Adrenal gland (tissue), 12 donors: ENCODE results near the gene ATG10. TPM values are rescaled to one million over a fixed set of nuclear protein-coding genes. Genes with fewer than 3 reads are reported as not detected.

ENCODE experiments used
- DNase-seq, 7 donors: peaks; one replicate each; pipeline ENCODE4 v3.0.0-alpha.2; 2019 to 2020
- H3K27ac ChIP-seq, 5 donors: fragments of 200-600 bp; sonication (generic) in 4 of 5; 1 replicate in 3 of 5; 2 replicates in 2 of 5; pipeline versions ENCODE4 v1.5.1 to v1.8.0; 2016 to 2020; ENCODE audit warnings: mild to moderate bottlenecking in 1 of 5
- H3K27me3 ChIP-seq: fragments of 200-600 bp; 2 replicates; pipeline ENCODE4 v1.8.0; 2021
- H3K36me3 ChIP-seq, 2 donors: fragments of 200-600 bp; replicated peaks in 1 of 2; 1 replicate in 1 of 2; 2 replicates in 1 of 2; pipeline versions ENCODE4 v1.5.1 to v1.8.0; 2018 to 2022
- H3K4me1 ChIP-seq, 2 donors: fragments of 200-600 bp; replicated peaks in 1 of 2; 1 replicate in 1 of 2; 2 replicates in 1 of 2; pipeline versions ENCODE4 v1.5.1 to v1.8.0; 2018 to 2021
- H3K4me3 ChIP-seq, 4 donors: fragments of 200-600 bp; sonication (generic) in 3 of 4; one replicate each; pipeline ENCODE4 v1.5.1; 2016 to 2018
- H3K9me3 ChIP-seq, 3 donors: fragments of 200-600 bp; sonication (generic) in 1 of 3; replicated peaks in 1 of 3; 1 replicate in 2 of 3; 2 replicates in 1 of 3; pipeline versions ENCODE4 v1.5.1 to v1.8.0; 2016 to 2021
- POLR2A ChIP-seq, 2 donors: fragments of 450-650 bp; IDR thresholded peaks; one replicate each; pipeline ENCODE4 v1.6.1; 2017; ENCODE audit warnings: antibody characterized with exemption in 2 of 2, mild to moderate bottlenecking in 2 of 2, moderate library complexity in 1 of 2
- WGBS, 4 donors: extraction: QIAGEN DNeasy Blood & Tissue Kit in 2 of 4; methylation state at CpG; one replicate each; pipeline versions ENCODE4 v1.1.5 to v1.1.7; 2013 to 2017; 5-methylcytosine and 5-hydroxymethylcytosine counted together
- intact Hi-C, 2 donors: fragments of 100-400 bp; cut with DNase I; formaldehyde crosslinking; loops; one replicate each; pipeline versions ENCODE4 v1.14.1 to v1.15.0; 2022 to 2023
- polyA plus RNA-seq, 3 donors: library from polyadenylated mRNA; stranded (reverse); fragments of 200-250 nt in 2 of 3; fragments of 350-450 nt in 1 of 3; fragmentation: Illumina TruSeq in 1 of 3; extraction: RNeasy Lipid Tissue Mini Kit (QIAGEN cat#74804) in 1 of 3; gene quantifications; one replicate each; pipeline ENCODE4 v1.2.3, GENCODE V29; 2013 to 2014
- total RNA-seq, 9 donors: library from RNA; depleted of rRNA in 4 of 9; stranded (reverse); fragments of >200 nt in 4 of 9; fragments of 120-200 nt in 1 of 9; fragmentation: NEBNext Ultra II Directional in 1 of 9; extraction: Animal tissue kit (Norgen Biotek cat#: 25700) in 1 of 9; gene quantifications; one replicate each; pipeline versions ENCODE4 v1.1.0 to v1.2.4, GENCODE V29; 2013 to 2023
- TF ChIP-seq, protein P1 (sequence below), 6 experiments: fragments of 450-650 bp in 4 of 6; fragments of 200-600 bp in 2 of 6; sonication (generic) in 1 of 6; IDR thresholded peaks; 1 replicate in 5 of 6; 2 replicates in 1 of 6; pipeline versions ENCODE4 v1.5.1 to v1.8.0; 2016 to 2021; ENCODE audit warnings: antibody characterized with exemption in 6 of 6, mild to moderate bottlenecking in 2 of 6, moderate library complexity in 1 of 6
- donor health status: healthy with polysubstance abuse.
- donor health status: Bipolar disorder and iron deficiency.
- donor health status: DM: yes; HTN: yes; CAD: no.
- donor health status: DM: no; HTN: no; CAD: no.
- donor health status: DM: no; HTN: no; CAD: no.
- donor health status: DM: yes; HTN: yes; CAD: no.

The ATG10 gene
- total and polyA plus RNA-seq, 12 donors, result 4.0 to 15.1 (median 7.1) TPM

DNA sequence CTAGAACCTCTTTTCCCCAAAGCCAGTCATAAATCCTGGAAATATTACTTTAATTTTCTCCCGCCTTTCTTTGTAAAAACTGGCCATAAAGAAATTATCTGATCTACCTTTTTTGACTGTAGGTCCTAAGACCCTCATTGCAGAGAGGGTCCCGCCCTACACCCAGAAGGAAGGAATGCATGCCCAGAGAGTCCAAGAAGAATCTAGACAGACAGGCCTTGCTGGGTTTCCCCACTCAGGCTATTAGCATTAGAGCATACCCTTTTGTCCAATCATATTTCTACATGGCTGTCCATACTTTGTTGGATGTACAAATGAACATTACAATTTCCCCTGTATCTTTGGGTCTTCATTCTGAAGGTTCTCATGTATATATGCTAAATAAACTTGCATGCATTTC lies 1.9 kb upstream of the ATG10 start:
- no peaks in the 10 kb centered on the region for H3K36me3 ChIP-seq
- TF ChIP-seq, protein P1, sequence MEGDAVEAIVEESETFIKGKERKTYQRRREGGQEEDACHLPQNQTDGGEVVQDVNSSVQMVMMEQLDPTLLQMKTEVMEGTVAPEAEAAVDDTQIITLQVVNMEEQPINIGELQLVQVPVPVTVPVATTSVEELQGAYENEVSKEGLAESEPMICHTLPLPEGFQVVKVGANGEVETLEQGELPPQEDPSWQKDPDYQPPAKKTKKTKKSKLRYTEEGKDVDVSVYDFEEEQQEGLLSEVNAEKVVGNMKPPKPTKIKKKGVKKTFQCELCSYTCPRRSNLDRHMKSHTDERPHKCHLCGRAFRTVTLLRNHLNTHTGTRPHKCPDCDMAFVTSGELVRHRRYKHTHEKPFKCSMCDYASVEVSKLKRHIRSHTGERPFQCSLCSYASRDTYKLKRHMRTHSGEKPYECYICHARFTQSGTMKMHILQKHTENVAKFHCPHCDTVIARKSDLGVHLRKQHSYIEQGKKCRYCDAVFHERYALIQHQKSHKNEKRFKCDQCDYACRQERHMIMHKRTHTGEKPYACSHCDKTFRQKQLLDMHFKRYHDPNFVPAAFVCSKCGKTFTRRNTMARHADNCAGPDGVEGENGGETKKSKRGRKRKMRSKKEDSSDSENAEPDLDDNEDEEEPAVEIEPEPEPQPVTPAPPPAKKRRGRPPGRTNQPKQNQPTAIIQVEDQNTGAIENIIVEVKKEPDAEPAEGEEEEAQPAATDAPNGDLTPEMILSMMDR (IDR thresholded peaks at IDR 0.05), result no peak
- TF ChIP-seq POLR2A (IDR thresholded peaks at IDR 0.05), result no peak
- no peak overlapping the region for H3K4me3 ChIP-seq
- intact Hi-C loops, result loop anchor here in 1 of 2 donors (10.0 kb wide), 1 partner anchor 115 kb away; no protein-coding TSS in a partner anchor
- H3K4me1 ChIP-seq, result peaks cover 6 to 8% of the 10 kb centered on the region in 2 donors
- H3K27ac ChIP-seq, result no peak overlapping the region
- no peaks in the 10 kb centered on the region for H3K9me3 ChIP-seq
- no peaks in the 10 kb centered on the region for H3K27me3 ChIP-seq
- DNase-seq, result no peak
- 92 to 100% (median 97%) methylated on average over 2 of the region's 2 CpGs for WGBS, 4 donors

DNA sequence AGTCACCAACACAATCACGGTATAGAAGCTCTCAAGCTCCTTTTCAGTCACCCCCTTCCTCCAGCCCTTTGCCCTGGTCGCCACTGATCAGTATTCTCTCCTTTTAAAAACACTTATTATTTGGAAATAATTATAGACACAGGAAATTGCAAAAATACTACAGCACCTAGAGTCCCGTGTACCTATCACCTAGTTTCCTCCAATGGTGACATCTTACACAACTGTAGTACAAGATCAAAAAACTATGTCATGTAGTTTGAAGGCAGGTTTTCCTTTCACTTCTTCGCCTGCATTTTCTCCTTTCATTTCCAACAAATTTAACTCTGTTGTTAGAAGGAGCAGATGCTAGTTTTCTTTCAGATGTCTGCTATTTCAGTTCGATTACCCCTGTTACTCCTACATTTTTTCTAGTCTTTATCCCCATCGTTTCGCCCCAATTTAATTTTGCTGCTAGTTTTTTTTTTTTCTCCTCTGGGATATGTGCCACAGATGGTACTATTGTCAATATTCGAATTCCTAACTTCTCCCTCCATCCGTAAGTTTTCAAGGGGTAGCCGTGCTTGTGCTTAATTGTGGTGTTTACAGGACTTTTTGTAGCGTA lies 612 bp upstream of the ATG10 start:
- peak overlapping the region; percentile 85 to 99 (median 98) for H3K27ac ChIP-seq
- H3K36me3 ChIP-seq, result no peaks in the 10 kb centered on the region
- peaks cover 6 to 8% of the 10 kb centered on the region in 2 donors for H3K4me1 ChIP-seq
- no peaks in the 10 kb centered on the region for H3K27me3 ChIP-seq
- peak in 4 of 7 donors; percentile 11 to 31 (median 17) for DNase-seq
- TF ChIP-seq, protein P1 (IDR thresholded peaks at IDR 0.05), result no peak
- no peak for TF ChIP-seq POLR2A (IDR thresholded peaks at IDR 0.05)
- intact Hi-C loops, result loop anchor here in 1 of 2 donors (10.0 kb wide), 1 partner anchor 116 kb away; no protein-coding TSS in a partner anchor
- WGBS, 4 donors, result 0 to 1% (median 0%) methylated on average over 11 of the region's 11 CpGs
- peak overlapping the region; percentile 66 to 94 (median 80) for H3K4me3 ChIP-seq
- H3K9me3 ChIP-seq, result no peaks in the 10 kb centered on the region

DNA sequence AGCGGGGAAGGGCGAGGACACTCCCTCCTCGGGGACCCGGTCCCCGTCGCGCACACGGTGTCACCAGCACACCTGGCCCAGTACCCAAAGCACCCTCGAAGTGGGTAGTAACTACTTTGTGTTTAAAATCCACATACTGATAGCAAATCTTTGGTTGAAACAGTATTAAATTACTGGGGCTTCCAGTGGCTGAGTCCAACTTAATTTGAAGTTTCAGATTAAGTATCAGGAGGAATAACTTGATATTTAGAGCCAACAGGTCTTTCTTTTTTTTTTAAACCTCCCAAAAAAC lies 615 bp downstream of the ATG10 start:
- Histone ChIP-seq H3K4me3 (peak overlapping the region; percentile 66 to 94 (median 80)), H3K27me3 (no peaks in the 10 kb centered on the region), H3K9me3 (no peaks in the 10 kb centered on the region), H3K4me1 (peaks cover 6 to 8% of the 10 kb centered on the region in 2 donors), H3K27ac (peak overlapping the region; percentile 85 to 99 (median 98)), H3K36me3 (no peaks in the 10 kb centered on the region)
- intact Hi-C loops, result loop anchor here in 1 of 2 donors (10.0 kb wide), 1 partner anchor 118 kb away; no protein-coding TSS in a partner anchor
- 0% methylated on average over 9 of the region's 9 CpGs; no CpG with 5 or more reads in 1 of the 4 donors for WGBS, 4 donors
- TF ChIP-seq, protein P1 (IDR thresholded peaks at IDR 0.05), result no peak
- no peak for TF ChIP-seq POLR2A (IDR thresholded peaks at IDR 0.05)
- DNase-seq, result no peak

DNA sequence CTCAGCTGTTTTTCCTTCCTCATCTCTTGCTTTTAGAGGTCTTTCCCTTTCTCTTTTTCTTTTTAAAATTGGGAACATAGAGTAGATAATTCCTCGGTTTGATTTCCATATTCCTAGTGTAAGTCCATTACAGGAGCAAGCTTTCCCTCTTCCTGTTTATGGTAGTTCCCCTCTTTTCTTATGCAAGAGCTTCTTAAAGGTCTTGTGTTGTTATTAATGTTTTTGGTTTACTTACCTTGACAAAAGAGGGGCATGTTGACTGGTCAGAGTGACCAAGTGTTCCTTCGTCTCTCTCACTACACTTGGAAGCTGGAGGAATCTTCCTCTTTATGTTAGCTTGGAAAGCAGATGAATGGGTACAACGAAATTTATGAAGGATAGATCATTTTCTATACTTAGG lies 8.3 kb downstream of the ATG10 start:
- WGBS, 4 donors, result 55 to 81% (median 71%) methylated on average over 3 of the region's 3 CpGs
- no peak overlapping the region for H3K4me3 ChIP-seq
- no peak for DNase-seq
- intact Hi-C loops, result no loop called here
- no peaks in the 10 kb centered on the region for H3K4me1 ChIP-seq
- TF ChIP-seq, protein P1 (IDR thresholded peaks at IDR 0.05), result no peak
- TF ChIP-seq POLR2A (IDR thresholded peaks at IDR 0.05), result no peak
- H3K27me3 ChIP-seq, result no peaks in the 10 kb centered on the region
- H3K36me3 ChIP-seq, result no peaks in the 10 kb centered on the region
- peaks cover 0 to 4% (median 0%) of the 10 kb centered on the region in 3 donors for H3K9me3 ChIP-seq
- no peak overlapping the region for H3K27ac ChIP-seq
